GM19463 (cell line): Measurements from ENCODE around the gene KLHDC3.
A peak's percentile ranks its signal among the peaks of the same experiment; 100 is the strongest.

Experiments used
- ATAC-seq: cut with Tn5 transposase; IDR thresholded peaks from one replicate; pipeline ENCODE4 v1.9.1; 2021; ENCODE audit warnings: mild to moderate bottlenecking, moderate library complexity; ENCODE audit not compliant: unreplicated experiment

Gene KLHDC3

GRCh38 chr6:43013843-43014433, at the start of gene KLHDC3, which contains the start of gene MEA1:
KLHDC3 (plus strand) TSS chr6:43014249; CDS start chr6:43017193, 2,944 bp downstream.
MEA1 (minus strand) TSS chr6:43013946; CDS start chr6:43013813, 133 bp downstream.
- peak; percentile 86 for ATAC-seq

- ATAC-seq = no peak
Measured at GRCh38 chr6:42966571-42966970, 47.5 kb upstream of the KLHDC3 start.

- ATAC-seq = no peak
Measured at GRCh38 chr6:42967228-42967627, 46.8 kb upstream of the KLHDC3 start.

- no peak for ATAC-seq
Measured at GRCh38 chr6:42968126-42968701, 45.8 kb upstream of the KLHDC3 start.

- ATAC-seq = no peak
Measured at GRCh38 chr6:42968783-42969182, 45.3 kb upstream of the KLHDC3 start.

- no peak for ATAC-seq
Measured at GRCh38 chr6:42969431-42969830, 44.6 kb upstream of the KLHDC3 start.

GRCh38 chr6:42969934-42970333, 44.1 kb upstream of the KLHDC3 start:
- no peak for ATAC-seq

- ATAC-seq = no peak
Measured at GRCh38 chr6:42970871-42971612, 43.0 kb upstream of the KLHDC3 start.

- no peak for ATAC-seq
Measured at GRCh38 chr6:42971746-42972327, 42.2 kb upstream of the KLHDC3 start.

GRCh38 chr6:42973926-42974325, 40.1 kb upstream of the KLHDC3 start:
- ATAC-seq = no peak

GRCh38 chr6:42974919-42975505, 39.0 kb upstream of the KLHDC3 start:
- ATAC-seq = no peak

GRCh38 chr6:42978487-42978838, 35.6 kb upstream of the KLHDC3 start:
- ATAC-seq = peak; percentile 22

- ATAC-seq = peak; percentile 98
Measured at GRCh38 chr6:42978839-42979522, 35.1 kb upstream of the KLHDC3 start, which contains the start of gene PEX6. PEX6 (minus strand) TSS chr6:42979181; CDS start chr6:42979150, 31 bp downstream.

- ATAC-seq = no peak
Measured at GRCh38 chr6:42979523-42980177, 34.4 kb upstream of the KLHDC3 start.

- no peak for ATAC-seq
Measured at GRCh38 chr6:42981836-42982235, 32.2 kb upstream of the KLHDC3 start.

GRCh38 chr6:42984001-42984923, 29.8 kb upstream of the KLHDC3 start, which contains the start of gene PPP2R5D:
PPP2R5D (plus strand) TSS chr6:42984570; CDS start chr6:42984678, 108 bp downstream.
- ATAC-seq = peak; percentile 91

- no peak for ATAC-seq
Measured at GRCh38 chr6:42984924-42985475, 29.0 kb upstream of the KLHDC3 start.

GRCh38 chr6:42987533-42988451, 26.3 kb upstream of the KLHDC3 start:
- no peak for ATAC-seq
